NCI-H1436 (cell line): Measurements from ENCODE around the gene FGF5.
"Not testable (repeated sequence)": the region's sequence is repeated elsewhere in the genome, so short reads cannot be mapped to it uniquely, and the experiment has no call there.

Source experiments
- DNase-seq: peaks from one replicate; lab custom pipeline; 2025; lab: John Stamatoyannopoulos, UW

Gene FGF5

GRCh38 chr4:80254114-80254513 is 12.3 kb upstream of the FGF5 start:
- no peak for DNase-seq

- no peak for DNase-seq
Observed at GRCh38 chr4:80255329-80256095, 11.0 kb upstream of the FGF5 start.

- DNase-seq, result no peak
Observed at GRCh38 chr4:80257851-80258250, 8.6 kb upstream of the FGF5 start.

- peak; percentile 86 for DNase-seq
Observed at GRCh38 chr4:80259012-80259411, 7.5 kb upstream of the FGF5 start.

GRCh38 chr4:80259817-80260216 is 6.6 kb upstream of the FGF5 start:
- DNase-seq, result no peak

GRCh38 chr4:80261989-80262600 is 4.4 kb upstream of the FGF5 start:
- DNase-seq, result no peak

- DNase-seq, result no peak
Observed at GRCh38 chr4:80263541-80264351, 2.7 kb upstream of the FGF5 start.

GRCh38 chr4:80264352-80264647 is 2.2 kb upstream of the FGF5 start:
- no peak for DNase-seq

- no peak for DNase-seq
Observed at GRCh38 chr4:80264825-80265224, 1.6 kb upstream of the FGF5 start.

- no peak for DNase-seq
Observed at GRCh38 chr4:80265571-80266252, 752 bp upstream of the FGF5 start.

- peak; percentile 19 for DNase-seq
Observed at GRCh38 chr4:80266902-80267380, 477 bp downstream of the FGF5 start.

GRCh38 chr4:80268081-80268823 is 1.8 kb downstream of the FGF5 start:
- DNase-seq, result no peak

GRCh38 chr4:80268936-80269335 is 2.5 kb downstream of the FGF5 start:
- DNase-seq, result no peak

GRCh38 chr4:80270321-80270720 is 3.9 kb downstream of the FGF5 start:
- no peak for DNase-seq

GRCh38 chr4:80270868-80271267 is 4.4 kb downstream of the FGF5 start:
- no peak for DNase-seq

GRCh38 chr4:80271801-80272200 is 5.3 kb downstream of the FGF5 start:
- no peak for DNase-seq

GRCh38 chr4:80276931-80277330 is 10.5 kb downstream of the FGF5 start:
- DNase-seq, result no peak

- no peak for DNase-seq
Observed at GRCh38 chr4:80279751-80280150, 13.3 kb downstream of the FGF5 start.

GRCh38 chr4:80286451-80286850 is 20.0 kb downstream of the FGF5 start:
- DNase-seq, result no peak

- not testable (repeated sequence) for DNase-seq
Observed at GRCh38 chr4:80290665-80291064, 24.2 kb downstream of the FGF5 start.

- no peak for DNase-seq
Observed at GRCh38 chr4:80294206-80294605, 27.7 kb downstream of the FGF5 start.

GRCh38 chr4:80295336-80295735 is 28.9 kb downstream of the FGF5 start:
- no peak for DNase-seq
